ENCODE measurements around the gene PLIN5.

DNA sequence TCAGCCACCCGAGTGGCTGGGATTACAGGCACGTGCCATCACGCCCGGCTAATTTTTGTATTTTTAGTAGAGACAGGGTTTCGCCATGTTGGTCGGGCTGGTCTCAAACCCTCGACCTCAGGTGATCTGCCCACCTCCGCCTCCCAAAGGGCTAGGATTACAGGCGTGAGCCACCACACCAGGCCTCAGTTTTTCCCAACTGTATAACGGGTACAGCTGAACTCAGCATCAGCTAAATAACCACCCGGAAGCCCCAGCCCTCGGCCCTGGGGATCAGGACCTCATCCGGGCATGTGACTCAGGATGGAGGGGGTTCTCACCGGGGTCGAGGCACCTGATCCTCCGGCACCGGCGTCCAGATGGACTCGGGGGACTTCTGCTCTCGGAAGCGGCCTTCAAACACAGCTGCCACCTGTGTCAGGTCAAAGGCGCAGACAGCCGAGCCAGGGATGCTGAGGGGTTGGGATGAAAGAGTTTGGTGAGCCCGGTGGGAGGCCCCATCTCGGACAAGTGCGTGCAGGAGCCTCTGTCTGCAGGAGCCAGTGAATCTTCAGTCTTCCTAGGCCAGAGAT, 15.5 kb upstream of the PLIN5 start:
- TF ChIP-seq POLR2A (IDR thresholded peaks at IDR 0.05): no peak
- TF ChIP-seq, protein P1, sequence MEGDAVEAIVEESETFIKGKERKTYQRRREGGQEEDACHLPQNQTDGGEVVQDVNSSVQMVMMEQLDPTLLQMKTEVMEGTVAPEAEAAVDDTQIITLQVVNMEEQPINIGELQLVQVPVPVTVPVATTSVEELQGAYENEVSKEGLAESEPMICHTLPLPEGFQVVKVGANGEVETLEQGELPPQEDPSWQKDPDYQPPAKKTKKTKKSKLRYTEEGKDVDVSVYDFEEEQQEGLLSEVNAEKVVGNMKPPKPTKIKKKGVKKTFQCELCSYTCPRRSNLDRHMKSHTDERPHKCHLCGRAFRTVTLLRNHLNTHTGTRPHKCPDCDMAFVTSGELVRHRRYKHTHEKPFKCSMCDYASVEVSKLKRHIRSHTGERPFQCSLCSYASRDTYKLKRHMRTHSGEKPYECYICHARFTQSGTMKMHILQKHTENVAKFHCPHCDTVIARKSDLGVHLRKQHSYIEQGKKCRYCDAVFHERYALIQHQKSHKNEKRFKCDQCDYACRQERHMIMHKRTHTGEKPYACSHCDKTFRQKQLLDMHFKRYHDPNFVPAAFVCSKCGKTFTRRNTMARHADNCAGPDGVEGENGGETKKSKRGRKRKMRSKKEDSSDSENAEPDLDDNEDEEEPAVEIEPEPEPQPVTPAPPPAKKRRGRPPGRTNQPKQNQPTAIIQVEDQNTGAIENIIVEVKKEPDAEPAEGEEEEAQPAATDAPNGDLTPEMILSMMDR (IDR thresholded peaks at IDR 0.05): no peak

Data from tibial nerve (tissue), 3 donors.